ENCODE measurements around the gene NIFK. TPM values are rescaled to one million over a fixed set of nuclear protein-coding genes. Genes with fewer than 3 reads are reported as not detected.
A peak's percentile ranks its signal among the peaks of the same experiment; 100 is the strongest.
"Not testable (repeated sequence)": the region's sequence is repeated elsewhere in the genome, so short reads cannot be mapped to it uniquely, and the experiment has no call there.

Gene NIFK
- total RNA-seq, 1 experiment from 2014 or later: 41.2 TPM

- in situ Hi-C loops (cut with HindIII; ENCODE audit: low pct_unique_long_range_greater_than_20kb, low sequenced_read_pairs); DNase-seq (ENCODE audit: low read depth): not testable (repeated sequence)
These were observed 34.9 kb downstream of the NIFK start for GRCh38 chr2:121701761-121702160.

DNA sequence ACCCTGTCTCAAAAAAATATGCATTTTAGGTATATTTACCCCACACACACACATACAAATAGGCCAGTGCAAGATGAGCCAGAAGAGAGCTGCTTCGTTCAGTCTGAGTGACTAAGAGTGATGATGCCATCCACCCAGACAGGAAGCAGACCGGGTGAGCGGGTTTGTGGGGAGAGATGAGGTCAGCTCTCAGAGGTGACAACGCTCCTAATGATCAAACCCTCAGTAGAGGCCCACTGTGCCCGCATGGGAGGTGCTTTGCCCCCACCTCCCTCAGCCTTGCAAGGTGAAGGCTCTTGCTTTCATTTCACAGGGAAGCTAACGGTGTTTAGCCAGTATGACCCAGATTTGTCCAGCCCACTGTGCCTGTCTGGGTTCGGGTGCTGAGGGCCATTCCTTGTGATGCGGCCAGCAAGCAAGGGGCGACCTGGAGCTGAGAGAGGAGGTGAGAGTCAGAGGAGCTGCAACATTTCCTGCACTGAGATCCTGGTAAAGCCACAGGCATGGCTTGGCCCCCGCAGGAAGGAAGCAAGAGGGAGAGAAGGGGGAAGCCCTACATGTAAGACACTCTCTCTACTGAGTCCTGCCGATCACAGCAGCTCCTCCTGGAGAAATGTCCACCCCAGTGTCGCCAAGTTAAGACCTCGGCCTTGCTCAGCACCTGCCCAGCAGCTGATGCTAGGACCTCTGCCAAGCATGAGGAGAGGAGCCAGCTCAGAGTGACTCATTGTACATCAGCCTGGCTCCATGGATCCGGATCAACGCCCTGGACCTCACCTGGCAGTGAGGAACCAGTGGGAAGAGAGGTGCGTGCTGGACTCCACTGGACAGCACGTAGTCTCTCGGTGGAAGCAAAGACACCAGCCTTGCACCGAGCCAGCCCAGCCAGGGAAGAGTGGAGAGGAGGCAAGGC is 37.0 kb downstream of the NIFK start:
- in situ Hi-C loops (cut with HindIII; ENCODE audit: low pct_unique_long_range_greater_than_20kb, low sequenced_read_pairs): no loop called here
- peak; percentile 95 for DNase-seq (ENCODE audit: low read depth)

GRCh38 chr2:121698318-121698930 is 38.3 kb downstream of the NIFK start:
- no peak for DNase-seq (ENCODE audit: low read depth)
- in situ Hi-C loops (cut with HindIII; ENCODE audit: low pct_unique_long_range_greater_than_20kb, low sequenced_read_pairs): no loop called here

DNA sequence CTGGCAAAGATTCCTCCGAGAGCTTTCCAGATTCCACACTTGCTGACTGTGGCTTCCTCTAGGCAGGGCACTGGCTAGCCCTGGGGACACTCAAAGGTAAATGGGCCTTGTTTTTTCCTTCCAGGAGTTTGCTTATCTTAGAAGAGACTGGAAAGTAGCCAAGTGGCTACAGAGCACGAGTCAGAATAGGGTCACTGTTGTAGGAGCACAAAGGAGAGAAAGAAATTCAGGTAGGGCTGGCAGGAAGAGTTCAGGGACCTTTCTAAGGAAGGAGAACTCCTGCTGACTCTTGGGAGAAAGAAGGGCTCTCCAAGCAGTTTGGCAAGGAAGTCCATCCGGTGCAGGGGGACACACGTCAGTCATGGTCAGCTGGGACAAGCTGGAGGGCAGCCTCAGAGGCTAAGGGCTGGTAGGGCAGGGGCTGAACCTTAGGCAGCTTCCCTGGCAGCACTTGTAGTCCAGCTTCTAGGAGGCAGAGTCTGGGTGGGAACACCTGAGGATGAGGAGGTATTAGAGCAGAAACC is 39.5 kb downstream of the NIFK start:
- in situ Hi-C loops (cut with HindIII; ENCODE audit: low pct_unique_long_range_greater_than_20kb, low sequenced_read_pairs): no loop called here
- DNase-seq (ENCODE audit: low read depth): peak; percentile 69

DNA sequence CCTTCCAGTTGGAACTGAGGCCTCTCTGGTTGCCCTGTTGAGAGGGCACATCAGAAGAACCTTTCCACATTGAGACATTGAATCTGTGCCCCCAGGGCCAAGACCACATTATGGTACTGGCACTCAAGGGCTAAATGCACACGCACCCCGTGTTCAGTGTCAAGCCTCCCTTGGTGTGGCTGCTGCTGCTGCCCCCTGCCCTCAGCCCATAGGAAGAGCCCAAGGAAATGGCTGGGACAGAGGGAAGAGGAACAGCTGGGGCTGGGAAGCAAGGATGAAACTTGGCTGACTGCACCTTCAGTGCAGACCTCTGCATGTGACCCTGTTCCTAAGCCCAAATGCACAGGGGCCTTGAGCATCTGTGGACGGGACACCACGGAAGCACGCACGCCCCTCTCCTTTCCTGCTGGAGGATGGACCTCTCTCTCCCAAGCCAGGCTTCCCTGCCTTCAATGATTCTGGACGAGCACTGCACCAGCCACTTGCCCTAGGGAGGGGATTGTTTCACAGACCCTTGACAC is 40.2 kb downstream of the NIFK start:
- in situ Hi-C loops (cut with HindIII; ENCODE audit: low pct_unique_long_range_greater_than_20kb, low sequenced_read_pairs): no loop called here
- DNase-seq (ENCODE audit: low read depth): no peak

DNA sequence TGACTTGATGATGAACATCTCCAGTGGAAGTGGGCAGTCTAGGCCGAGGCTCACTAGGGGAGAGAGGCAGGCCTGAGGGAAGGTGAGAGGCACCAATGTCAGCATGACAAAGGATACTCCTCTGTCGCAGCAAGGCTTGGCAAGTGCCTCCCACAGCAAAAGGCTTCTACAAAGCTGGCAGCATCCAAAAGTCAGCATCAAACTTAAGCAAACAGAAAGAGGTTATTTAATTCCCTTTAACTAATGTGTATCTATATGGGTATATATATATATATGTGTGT is 41.6 kb downstream of the NIFK start:
- no peak for DNase-seq (ENCODE audit: low read depth)
- in situ Hi-C loops (cut with HindIII; ENCODE audit: low pct_unique_long_range_greater_than_20kb, low sequenced_read_pairs): no loop called here

- DNase-seq (ENCODE audit: low read depth): peak; percentile 35
- in situ Hi-C loops (cut with HindIII; ENCODE audit: low pct_unique_long_range_greater_than_20kb, low sequenced_read_pairs): no loop called here
These were observed 42.1 kb downstream of the NIFK start for GRCh38 chr2:121694398-121695170.

- in situ Hi-C loops (cut with HindIII; ENCODE audit: low pct_unique_long_range_greater_than_20kb, low sequenced_read_pairs): not testable (repeated sequence)
These were observed 46.1 kb downstream of the NIFK start for GRCh38 chr2:121690572-121690971.

DNA sequence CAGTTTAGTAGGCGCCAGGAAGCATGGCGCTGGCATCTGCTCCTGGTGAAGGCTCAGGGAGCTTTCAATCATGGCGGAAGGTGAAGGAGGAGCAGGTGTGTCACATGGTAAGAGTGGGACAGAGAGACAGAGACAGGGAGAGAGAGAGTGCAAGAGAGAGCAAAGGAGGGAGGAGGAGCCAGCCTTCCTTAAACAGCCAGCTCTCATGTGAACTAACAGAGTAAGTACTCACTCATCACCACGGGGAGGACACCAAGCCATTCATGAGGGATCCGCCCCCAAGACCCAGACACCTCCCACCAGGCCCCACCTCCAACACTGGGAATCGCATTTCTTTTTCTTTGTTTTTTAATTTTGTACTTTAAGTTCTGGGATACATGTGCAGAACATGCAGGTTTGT is 46.6 kb downstream of the NIFK start:
- in situ Hi-C loops (cut with HindIII; ENCODE audit: low pct_unique_long_range_greater_than_20kb, low sequenced_read_pairs): no loop called here
- no peak for DNase-seq (ENCODE audit: low read depth)

More at GRCh38 chr2:121690572-121690971, 46.1 kb downstream of the NIFK start:
- DNase-seq (ENCODE audit: low read depth): not testable (repeated sequence)

GRCh38 chr2:121689356-121689755 is 47.3 kb downstream of the NIFK start:
- in situ Hi-C loops (cut with HindIII; ENCODE audit: low pct_unique_long_range_greater_than_20kb, low sequenced_read_pairs): no loop called here

DNA sequence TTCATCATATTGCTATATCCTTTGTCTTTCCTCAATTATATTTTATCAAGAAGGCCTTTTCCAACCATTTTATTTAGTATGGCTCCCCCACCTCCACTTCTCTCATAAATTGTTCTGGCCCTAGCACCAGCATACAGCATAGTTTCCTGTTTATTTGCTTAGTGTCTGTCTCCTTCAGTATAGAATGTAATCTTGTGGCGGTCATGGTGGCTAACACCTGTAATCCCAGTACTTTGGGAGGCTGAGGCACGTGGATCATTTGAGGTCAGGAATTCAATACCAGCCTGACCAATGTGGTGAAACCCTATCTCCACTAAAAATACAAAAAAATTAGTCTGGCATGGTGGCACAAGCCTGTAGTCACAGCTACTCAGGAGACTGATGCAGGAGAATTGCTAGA is 47.9 kb downstream of the NIFK start:
- DNase-seq (ENCODE audit: low read depth): no peak
- in situ Hi-C loops (cut with HindIII; ENCODE audit: low pct_unique_long_range_greater_than_20kb, low sequenced_read_pairs): no loop called here

More at GRCh38 chr2:121689356-121689755, 47.3 kb downstream of the NIFK start:
- DNase-seq (ENCODE audit: low read depth): peak; percentile 46

DNA sequence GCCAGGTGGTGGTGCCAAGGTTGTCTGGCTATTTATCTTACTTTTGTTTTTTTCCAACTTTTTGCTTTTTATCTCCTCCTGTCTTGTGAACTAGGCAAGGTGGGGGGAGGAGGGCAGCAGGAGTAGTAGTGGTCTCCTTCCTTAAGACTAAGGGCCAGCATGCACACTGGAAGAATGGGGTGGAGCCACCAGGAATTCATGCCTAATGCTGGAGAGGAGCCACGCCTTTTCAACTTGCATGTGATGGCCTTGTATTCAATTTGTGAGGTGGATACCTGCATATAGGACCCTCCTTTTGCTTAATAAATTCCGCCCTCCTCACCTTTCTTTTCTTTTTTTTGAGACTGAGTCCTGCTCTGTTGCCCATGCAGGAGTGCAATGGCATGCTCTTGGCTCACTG is 49.8 kb downstream of the NIFK start:
- in situ Hi-C loops (cut with HindIII; ENCODE audit: low pct_unique_long_range_greater_than_20kb, low sequenced_read_pairs): no loop called here
- no peak for DNase-seq (ENCODE audit: low read depth)

- no peak for DNase-seq (ENCODE audit: low read depth)
- in situ Hi-C loops (cut with HindIII; ENCODE audit: low pct_unique_long_range_greater_than_20kb, low sequenced_read_pairs): no loop called here
These were observed 50.5 kb downstream of the NIFK start for GRCh38 chr2:121686218-121686617.

- in situ Hi-C loops (cut with HindIII; ENCODE audit: low pct_unique_long_range_greater_than_20kb, low sequenced_read_pairs): no loop called here
- no peak for DNase-seq (ENCODE audit: low read depth)
These were observed 54.0 kb downstream of the NIFK start for GRCh38 chr2:121682396-121683298.

- no peak for DNase-seq (ENCODE audit: low read depth)
- in situ Hi-C loops (cut with HindIII; ENCODE audit: low pct_unique_long_range_greater_than_20kb, low sequenced_read_pairs): no loop called here
These were observed 58.8 kb downstream of the NIFK start for GRCh38 chr2:121677855-121678254.

Measured in Caki2 (cell line).